ENCODE data around the gene PTPRD. TPM values are rescaled to one million over a fixed set of nuclear protein-coding genes. Genes with fewer than 3 reads are reported as not detected.

The PTPRD gene
- total and polyA plus RNA-seq, 7 experiments from 2014 or later: 0.71 TPM; not detected in 6

DNA sequence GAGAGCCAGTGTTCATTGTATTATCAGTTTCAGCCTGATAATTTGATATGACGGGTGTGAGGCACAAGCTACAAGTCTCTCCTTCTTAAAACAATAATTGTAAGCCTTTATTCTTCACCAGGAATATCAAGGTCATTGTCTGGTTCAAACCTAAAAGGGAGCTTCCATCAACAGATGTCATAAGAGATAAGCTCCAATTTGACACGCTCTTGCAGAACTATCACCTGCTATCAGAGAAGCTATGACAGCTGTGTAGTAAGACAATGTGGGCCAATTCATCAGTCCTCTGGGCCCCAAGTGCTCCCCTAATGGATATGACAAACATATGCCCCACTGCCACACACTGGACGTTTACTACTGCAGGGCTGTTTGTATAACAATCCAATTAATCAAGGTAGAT lies 1803.1 kb downstream of the PTPRD start:
- H3K36me3 Mint-ChIP-seq: no peaks in the 10 kb centered on the region
- H3K27ac Mint-ChIP-seq: no peak overlapping the region
- peaks cover 0 to 4% (median 0%) of the 10 kb centered on the region in 11 donors for H3K9me3 Mint-ChIP-seq
- DNase-seq (no peak), ATAC-seq (no peak)
- Histone ChIP-seq H3K9me3 (ENCODE audit: control insufficient read depth in 2 of 3, low read length in 3 of 3) (no peaks in the 10 kb centered on the region), H3K27me3 (ENCODE audit: control insufficient read depth in 2 of 2, insufficient read depth in 2 of 2, low read length in 2 of 2) (no peaks in the 10 kb centered on the region), H3K36me3 (ENCODE audit: control insufficient read depth in 2 of 3, insufficient read depth in 3 of 3, low read length in 3 of 3) (no peaks in the 10 kb centered on the region), H3K4me1 (ENCODE audit: control insufficient read depth in 2 of 2, insufficient read depth in 2 of 2, low read length in 2 of 2) (no peaks in the 10 kb centered on the region), H3K27ac (ENCODE audit: low read depth, low read length) (no peak overlapping the region), H3K4me3 (ENCODE audit: low read length) (no peak overlapping the region)
- intact Hi-C loops (cut with micrococcal nuclease): no loop called here
- no peak overlapping the region for H3K4me3 Mint-ChIP-seq
- CTCF ChIA-PET: interaction anchor here (0.6 kb wide), 1 partner anchor 19 kb away, joined by 4 read pairs; no protein-coding TSS in a partner anchor
- H3K27me3 Mint-ChIP-seq: no peaks in the 10 kb centered on the region
- H3K4me1 Mint-ChIP-seq: no peaks in the 10 kb centered on the region
- POLR2A ChIA-PET: no interaction called here

DNA sequence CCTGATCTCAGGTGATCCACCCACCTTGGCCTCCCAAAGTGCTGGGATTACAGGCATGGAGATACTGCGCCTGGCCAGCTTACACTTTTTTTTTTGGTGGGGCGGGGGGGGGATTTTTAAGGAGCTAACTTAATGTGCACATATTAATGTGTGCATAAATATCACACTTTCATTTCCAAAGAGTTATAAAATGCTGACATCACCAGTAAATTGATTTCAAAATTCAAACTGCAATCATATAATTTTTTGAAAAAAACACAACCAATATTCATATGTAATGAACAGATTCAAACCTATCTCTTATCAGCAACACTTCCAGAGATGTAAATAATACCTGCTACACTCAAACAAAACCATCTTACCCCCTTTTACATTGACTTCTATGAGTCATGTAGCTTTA lies 1806.7 kb downstream of the PTPRD start:
- ATAC-seq: no peak
- intact Hi-C loops (cut with micrococcal nuclease): no loop called here
- peaks cover 0 to 4% (median 0%) of the 10 kb centered on the region in 11 donors for H3K9me3 Mint-ChIP-seq
- H3K27me3 Mint-ChIP-seq: no peaks in the 10 kb centered on the region
- Histone ChIP-seq H3K4me3 (ENCODE audit: low read length) (no peak overlapping the region), H3K36me3 (ENCODE audit: control insufficient read depth in 2 of 3, insufficient read depth in 3 of 3, low read length in 3 of 3) (no peaks in the 10 kb centered on the region), H3K9me3 (ENCODE audit: control insufficient read depth in 2 of 3, low read length in 3 of 3) (no peaks in the 10 kb centered on the region), H3K27me3 (ENCODE audit: control insufficient read depth in 2 of 2, insufficient read depth in 2 of 2, low read length in 2 of 2) (no peaks in the 10 kb centered on the region), H3K27ac (ENCODE audit: low read depth, low read length) (no peak overlapping the region), H3K4me1 (ENCODE audit: control insufficient read depth in 2 of 2, insufficient read depth in 2 of 2, low read length in 2 of 2) (no peaks in the 10 kb centered on the region)
- H3K4me1 Mint-ChIP-seq: no peaks in the 10 kb centered on the region
- no peak for DNase-seq
- ChIA-PET POLR2A (no interaction called here), CTCF (no interaction called here)
- H3K36me3 Mint-ChIP-seq: no peaks in the 10 kb centered on the region
- H3K4me3 Mint-ChIP-seq: no peak overlapping the region
- no peak overlapping the region for H3K27ac Mint-ChIP-seq

DNA sequence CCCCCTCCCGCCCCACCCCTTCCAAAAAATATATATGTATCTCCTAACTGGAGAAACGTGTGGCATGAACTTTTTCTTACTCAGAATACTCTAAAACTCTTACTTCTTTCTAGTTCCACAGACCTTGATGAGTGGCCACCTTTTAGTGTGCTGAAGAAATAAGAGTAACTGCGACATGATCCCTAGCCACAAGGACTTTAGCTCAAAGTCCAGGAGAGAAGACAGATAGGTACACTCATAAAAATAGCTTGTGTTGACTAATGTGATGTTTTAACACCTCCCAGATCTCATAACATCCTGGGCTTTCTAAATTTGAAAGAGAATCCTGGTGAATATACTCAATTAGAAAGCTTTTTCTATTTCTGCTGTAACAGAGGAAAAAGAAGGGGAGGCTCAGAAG lies 1808.2 kb downstream of the PTPRD start:
- CTCF ChIA-PET: no interaction called here
- H3K4me1 ChIP-seq (ENCODE audit: control insufficient read depth in 2 of 2, insufficient read depth in 2 of 2, low read length in 2 of 2): no peaks in the 10 kb centered on the region
- intact Hi-C loops (cut with micrococcal nuclease): no loop called here

DNA sequence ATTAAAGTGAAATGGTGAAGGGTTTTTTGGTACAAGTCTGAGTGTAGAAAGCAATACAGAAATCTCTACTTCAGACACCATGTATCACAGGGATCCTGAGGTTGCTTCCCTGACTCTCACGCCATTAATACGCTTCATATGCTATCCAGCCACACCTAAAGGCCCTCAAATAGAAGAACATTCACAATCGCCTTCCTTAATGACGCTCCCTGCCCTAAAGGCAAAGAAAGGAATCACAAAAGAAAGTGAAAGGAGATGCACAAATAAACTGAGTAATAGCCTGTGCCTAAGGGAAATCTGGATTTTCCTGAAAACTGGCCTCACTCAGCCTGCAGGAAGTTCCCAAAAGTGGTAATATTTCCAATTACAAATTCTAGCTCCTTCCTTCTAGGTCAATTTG lies 1810.6 kb downstream of the PTPRD start:
- Histone ChIP-seq H3K4me1 (ENCODE audit: control insufficient read depth in 2 of 2, insufficient read depth in 2 of 2, low read length in 2 of 2) (no peaks in the 10 kb centered on the region), H3K36me3 (ENCODE audit: control insufficient read depth in 2 of 3, insufficient read depth in 3 of 3, low read length in 3 of 3) (no peaks in the 10 kb centered on the region), H3K27ac (ENCODE audit: low read depth, low read length) (no peak overlapping the region), H3K27me3 (ENCODE audit: control insufficient read depth in 2 of 2, insufficient read depth in 2 of 2, low read length in 2 of 2) (no peaks in the 10 kb centered on the region), H3K9me3 (ENCODE audit: control insufficient read depth in 2 of 3, low read length in 3 of 3) (no peaks in the 10 kb centered on the region), H3K4me3 (ENCODE audit: low read length) (no peak overlapping the region)
- POLR2A ChIA-PET: no interaction called here
- CTCF ChIA-PET: no interaction called here
- no peaks in the 10 kb centered on the region for H3K36me3 Mint-ChIP-seq
- H3K27ac Mint-ChIP-seq: no peak overlapping the region
- H3K9me3 Mint-ChIP-seq: no peaks in the 10 kb centered on the region
- DNase-seq (no peak), ATAC-seq (no peak)
- intact Hi-C loops (cut with micrococcal nuclease): no loop called here
- H3K4me3 Mint-ChIP-seq: no peak overlapping the region
- H3K4me1 Mint-ChIP-seq: no peaks in the 10 kb centered on the region
- H3K27me3 Mint-ChIP-seq: peaks cover 0 to 4% (median 0%) of the 10 kb centered on the region in 5 donors

More for the DNA sequence above, 1808.2 kb downstream of the PTPRD start:
- POLR2A ChIA-PET: interaction anchor here (0.7 kb wide), 1 partner anchor 52 kb away, joined by 4 read pairs; no protein-coding TSS in a partner anchor
- no peaks in the 10 kb centered on the region for H3K27me3 ChIP-seq (ENCODE audit: control insufficient read depth in 2 of 2, insufficient read depth in 2 of 2, low read length in 2 of 2)
- no peak overlapping the region for H3K27ac Mint-ChIP-seq
- DNase-seq (no peak), ATAC-seq (no peak)
- H3K4me1 Mint-ChIP-seq: no peaks in the 10 kb centered on the region
- no peaks in the 10 kb centered on the region for H3K36me3 ChIP-seq (ENCODE audit: control insufficient read depth in 2 of 3, insufficient read depth in 3 of 3, low read length in 3 of 3)
- H3K27ac ChIP-seq (ENCODE audit: low read depth, low read length): no peak overlapping the region
- H3K36me3 Mint-ChIP-seq: no peaks in the 10 kb centered on the region
- no peak overlapping the region for H3K4me3 ChIP-seq (ENCODE audit: low read length)
- H3K9me3 ChIP-seq (ENCODE audit: control insufficient read depth in 2 of 3, low read length in 3 of 3): no peaks in the 10 kb centered on the region
- H3K9me3 Mint-ChIP-seq: no peaks in the 10 kb centered on the region
- no peak overlapping the region for H3K4me3 Mint-ChIP-seq
- H3K27me3 Mint-ChIP-seq: no peaks in the 10 kb centered on the region

DNA sequence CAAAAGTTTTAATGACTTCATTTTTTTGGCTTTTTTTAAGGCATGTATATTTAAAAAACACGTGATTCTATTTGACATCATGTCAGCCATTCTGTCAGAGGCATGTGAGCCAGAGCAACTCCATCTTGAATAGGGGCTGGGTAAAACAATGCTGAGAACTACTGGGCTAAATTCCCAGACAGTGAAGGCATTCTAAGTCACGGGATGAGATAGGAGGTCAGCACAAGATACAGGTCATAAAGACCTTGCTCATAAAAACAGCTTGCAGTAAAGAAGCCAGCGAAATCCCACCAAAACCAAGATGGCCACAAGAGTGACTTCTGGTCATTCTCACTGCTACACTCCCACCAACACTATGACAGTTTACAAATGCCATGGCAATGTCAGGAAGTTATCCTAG lies 1812.6 kb downstream of the PTPRD start:
- intact Hi-C loops (cut with micrococcal nuclease): no loop called here
- POLR2A ChIA-PET: no interaction called here

DNA sequence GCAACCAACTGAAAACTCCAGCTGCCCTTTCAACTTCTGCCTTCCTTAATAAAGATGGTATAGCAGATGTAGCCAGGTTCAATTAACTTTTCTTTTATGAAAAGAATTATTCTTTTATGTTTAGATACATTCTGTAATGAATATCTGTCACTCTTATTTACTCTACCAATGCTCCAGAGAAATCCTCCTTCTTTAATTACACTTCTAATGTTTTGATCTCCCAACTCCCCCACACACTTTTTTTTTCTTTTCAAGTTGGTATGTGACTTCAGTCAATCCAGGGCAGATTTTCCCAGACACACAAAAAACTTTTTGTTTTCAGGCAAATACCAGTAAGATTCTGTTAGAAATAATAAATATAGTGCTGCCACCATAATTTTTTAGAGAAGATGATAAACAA lies 1813.2 kb downstream of the PTPRD start:
- ChIA-PET CTCF (no interaction called here), POLR2A (no interaction called here)
- Mint-ChIP-seq H3K4me1 (no peaks in the 10 kb centered on the region), H3K27ac (no peak overlapping the region), H3K36me3 (no peaks in the 10 kb centered on the region), H3K27me3 (peaks cover 0 to 4% (median 0%) of the 10 kb centered on the region in 5 donors), H3K9me3 (no peaks in the 10 kb centered on the region), H3K4me3 (no peak overlapping the region)
- DNase-seq: no peak
- H3K36me3 ChIP-seq (ENCODE audit: control insufficient read depth in 2 of 3, insufficient read depth in 3 of 3, low read length in 3 of 3): no peaks in the 10 kb centered on the region
- no peak for ATAC-seq
- no peaks in the 10 kb centered on the region for H3K4me1 ChIP-seq (ENCODE audit: control insufficient read depth in 2 of 2, insufficient read depth in 2 of 2, low read length in 2 of 2)
- no peaks in the 10 kb centered on the region for H3K9me3 ChIP-seq (ENCODE audit: control insufficient read depth in 2 of 3, low read length in 3 of 3)
- intact Hi-C loops (cut with micrococcal nuclease): no loop called here
- no peaks in the 10 kb centered on the region for H3K27me3 ChIP-seq (ENCODE audit: control insufficient read depth in 2 of 2, insufficient read depth in 2 of 2, low read length in 2 of 2)
- no peak overlapping the region for H3K27ac ChIP-seq (ENCODE audit: low read depth, low read length)
- H3K4me3 ChIP-seq (ENCODE audit: low read length): no peak overlapping the region

More for the DNA sequence above, 1812.6 kb downstream of the PTPRD start:
- H3K4me1 Mint-ChIP-seq: no peaks in the 10 kb centered on the region
- no peak overlapping the region for H3K27ac Mint-ChIP-seq
- no peaks in the 10 kb centered on the region for H3K4me1 ChIP-seq (ENCODE audit: control insufficient read depth in 2 of 2, insufficient read depth in 2 of 2, low read length in 2 of 2)
- H3K36me3 ChIP-seq (ENCODE audit: control insufficient read depth in 2 of 3, insufficient read depth in 3 of 3, low read length in 3 of 3): no peaks in the 10 kb centered on the region
- H3K27ac ChIP-seq (ENCODE audit: low read depth, low read length): no peak overlapping the region
- DNase-seq (no peak), ATAC-seq (no peak)
- no peak overlapping the region for H3K4me3 Mint-ChIP-seq
- no peaks in the 10 kb centered on the region for H3K36me3 Mint-ChIP-seq
- no peaks in the 10 kb centered on the region for H3K9me3 ChIP-seq (ENCODE audit: control insufficient read depth in 2 of 3, low read length in 3 of 3)
- CTCF ChIA-PET: no interaction called here
- H3K9me3 Mint-ChIP-seq: no peaks in the 10 kb centered on the region
- H3K27me3 ChIP-seq (ENCODE audit: control insufficient read depth in 2 of 2, insufficient read depth in 2 of 2, low read length in 2 of 2): no peaks in the 10 kb centered on the region
- peaks cover 0 to 4% (median 0%) of the 10 kb centered on the region in 5 donors for H3K27me3 Mint-ChIP-seq
- no peak overlapping the region for H3K4me3 ChIP-seq (ENCODE audit: low read length)

DNA sequence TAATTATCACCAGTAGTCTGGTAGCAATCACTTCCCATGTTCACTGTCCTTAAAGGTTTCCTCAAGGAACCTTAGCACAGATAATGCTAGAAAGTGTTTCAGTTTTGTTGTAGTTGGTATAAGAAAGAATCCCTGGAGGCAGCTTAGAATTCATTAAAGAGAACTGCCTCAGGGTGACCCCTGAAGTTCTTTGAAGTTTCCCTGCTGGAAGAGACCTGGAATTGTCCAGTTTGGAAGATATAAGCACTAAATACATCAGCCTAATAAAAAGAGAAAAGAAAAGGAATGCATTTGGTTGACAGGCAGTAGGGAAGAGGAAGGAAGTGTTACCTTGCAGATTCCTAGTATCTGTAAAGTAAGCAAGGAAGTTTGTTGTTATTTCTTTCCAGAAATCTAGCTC lies 1813.6 kb downstream of the PTPRD start:
- intact Hi-C loops (cut with micrococcal nuclease): no loop called here
- H3K27me3 ChIP-seq (ENCODE audit: control insufficient read depth in 2 of 2, insufficient read depth in 2 of 2, low read length in 2 of 2): no peaks in the 10 kb centered on the region

More for the DNA sequence above, 1813.6 kb downstream of the PTPRD start:
- ATAC-seq: no peak
- Mint-ChIP-seq H3K9me3 (peaks cover 0 to under 1% (median 0%) of the 10 kb centered on the region in 11 donors), H3K27me3 (peaks cover 0 to 4% (median 0%) of the 10 kb centered on the region in 5 donors), H3K36me3 (no peaks in the 10 kb centered on the region), H3K4me1 (no peaks in the 10 kb centered on the region), H3K27ac (no peak overlapping the region), H3K4me3 (no peak overlapping the region)
- H3K9me3 ChIP-seq (ENCODE audit: control insufficient read depth in 2 of 3, low read length in 3 of 3): no peaks in the 10 kb centered on the region
- H3K36me3 ChIP-seq (ENCODE audit: control insufficient read depth in 2 of 3, insufficient read depth in 3 of 3, low read length in 3 of 3): no peaks in the 10 kb centered on the region
- H3K4me1 ChIP-seq (ENCODE audit: control insufficient read depth in 2 of 2, insufficient read depth in 2 of 2, low read length in 2 of 2): no peaks in the 10 kb centered on the region
- CTCF ChIA-PET: no interaction called here
- no peak overlapping the region for H3K27ac ChIP-seq (ENCODE audit: low read depth, low read length)
- no peak overlapping the region for H3K4me3 ChIP-seq (ENCODE audit: low read length)
- POLR2A ChIA-PET: no interaction called here
- DNase-seq: no peak
